Activated CD4-positive, alpha-beta T cell treated with anti-CD3 and anti-CD28 coated beads, Interleukin-10, Interleukin-2, amounts not matched to agents 100 ng/mL and 50 ng/mL, durations not matched to agents 16 hours and 8 hours (primary cell): Measurements from ENCODE around the gene LMO4.
A peak's percentile ranks its signal among the peaks of the same experiment; 100 is the strongest.

Source experiments
- DNase-seq: peaks from one replicate; pipeline ENCODE4 v3.0.0-alpha.2; 2020

LMO4 gene

DNA sequence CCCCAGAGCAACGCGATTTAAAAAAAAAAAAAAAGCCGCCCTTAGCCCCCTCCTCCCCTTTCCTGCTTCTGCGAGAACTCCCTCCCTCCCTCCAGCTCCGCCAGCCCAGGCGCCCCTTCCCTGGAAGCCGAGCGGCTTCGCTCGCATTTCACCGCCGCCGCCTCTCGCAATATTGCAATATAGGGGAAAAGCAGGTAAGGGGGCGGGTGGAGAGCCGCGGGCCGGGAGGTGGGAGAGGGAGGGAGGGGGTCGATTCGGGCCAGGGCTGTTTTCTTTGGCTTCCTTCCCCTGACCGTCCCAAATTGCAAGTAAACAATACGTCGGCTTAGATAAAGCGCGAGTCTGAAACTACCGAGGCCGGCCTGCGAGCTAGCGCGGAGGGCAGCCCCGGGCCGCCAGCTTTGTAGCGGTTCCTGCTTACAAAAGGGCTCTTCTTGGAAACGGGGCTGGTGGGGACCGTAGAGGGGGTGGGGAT is 408 bp downstream of the LMO4 start:
- peak; percentile 53 for DNase-seq

DNA sequence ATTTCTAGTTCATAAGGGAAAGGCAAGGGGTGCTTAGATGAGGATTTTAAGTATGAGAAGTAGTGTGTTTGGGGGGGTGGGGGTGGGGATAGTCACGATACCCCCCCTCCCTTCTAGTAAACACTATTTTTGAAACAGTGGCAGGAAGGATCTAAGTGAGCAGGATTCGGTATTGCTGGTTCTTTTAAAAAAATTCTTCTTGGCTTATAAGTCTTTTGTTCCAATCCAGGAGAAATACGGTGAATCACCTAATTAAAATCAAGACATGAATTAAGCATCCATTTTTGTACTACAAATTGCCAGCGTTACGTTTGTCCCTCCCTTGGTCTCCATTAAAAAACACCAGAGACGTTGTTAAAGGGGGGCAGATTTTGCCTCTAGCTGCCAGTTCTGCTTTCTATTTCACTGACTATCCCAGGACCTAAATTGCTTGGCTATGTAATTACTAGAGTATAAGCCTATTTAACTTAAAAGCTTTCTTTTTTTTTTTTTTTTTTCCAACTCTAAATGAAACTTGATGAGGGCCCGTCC is 911 bp downstream of the LMO4 start:
- peak; percentile 35 for DNase-seq

DNA sequence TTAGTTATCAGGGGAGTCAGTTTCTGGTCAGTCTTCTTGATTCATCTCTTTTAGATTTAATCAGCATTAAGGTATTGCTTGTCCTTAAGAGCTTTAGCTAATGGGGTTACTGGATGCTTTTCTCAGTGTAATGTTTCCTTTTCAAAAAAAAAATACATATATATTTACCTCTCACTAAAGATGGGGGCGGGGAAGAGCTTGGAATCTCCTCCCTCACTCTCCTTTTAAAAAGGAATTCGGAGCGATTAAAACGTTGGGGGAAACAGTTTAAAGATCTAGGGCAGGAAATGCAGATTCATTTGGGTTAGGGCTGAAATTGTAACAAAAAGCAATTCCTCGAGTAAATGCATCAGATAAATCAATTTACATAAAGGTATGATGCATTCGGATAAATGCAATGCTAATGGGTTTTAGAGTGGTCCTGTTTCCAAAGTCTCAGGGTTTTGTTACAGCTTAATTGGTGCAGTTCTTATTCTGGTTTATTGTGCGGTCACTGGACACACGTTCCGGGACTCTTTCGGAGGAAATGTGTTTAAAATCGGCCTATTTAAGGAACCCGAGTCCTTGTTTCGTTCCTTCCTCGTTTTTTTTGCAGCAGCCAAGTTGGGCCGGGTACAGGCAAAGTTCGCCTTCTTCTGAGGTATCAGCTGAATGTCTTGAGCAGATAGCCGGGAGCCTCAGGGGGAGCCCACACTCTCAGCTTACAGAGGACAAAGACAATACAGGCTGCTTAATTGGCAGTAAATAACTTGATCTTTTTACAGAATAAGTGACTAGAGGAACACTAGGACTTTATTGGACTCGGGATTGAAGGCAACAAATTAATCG is 1.6 kb downstream of the LMO4 start:
- peak; percentile 23 for DNase-seq

DNA sequence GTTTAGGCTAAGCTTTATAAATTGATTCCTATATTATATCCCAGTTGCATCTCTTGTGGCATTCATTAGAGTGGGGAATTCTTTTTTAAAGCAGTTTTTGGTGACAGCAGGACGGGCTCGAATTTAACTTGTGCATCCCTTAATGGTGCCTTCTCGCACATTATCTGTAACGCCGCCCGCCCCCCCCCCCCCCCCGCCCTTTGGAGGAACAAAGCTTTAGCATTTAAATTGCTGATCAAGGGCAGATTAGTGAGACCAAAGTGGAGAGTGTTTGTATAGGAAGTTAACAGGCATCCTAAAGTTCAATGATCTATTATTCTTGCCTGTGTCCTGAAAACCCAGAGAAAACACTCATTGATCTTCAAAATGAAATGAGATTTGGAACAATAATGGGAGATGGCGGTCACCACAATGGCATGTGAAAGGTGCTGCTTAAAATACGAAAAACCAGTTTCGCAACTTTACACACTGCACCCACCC is 2.2 kb downstream of the LMO4 start:
- no peak for DNase-seq

DNA sequence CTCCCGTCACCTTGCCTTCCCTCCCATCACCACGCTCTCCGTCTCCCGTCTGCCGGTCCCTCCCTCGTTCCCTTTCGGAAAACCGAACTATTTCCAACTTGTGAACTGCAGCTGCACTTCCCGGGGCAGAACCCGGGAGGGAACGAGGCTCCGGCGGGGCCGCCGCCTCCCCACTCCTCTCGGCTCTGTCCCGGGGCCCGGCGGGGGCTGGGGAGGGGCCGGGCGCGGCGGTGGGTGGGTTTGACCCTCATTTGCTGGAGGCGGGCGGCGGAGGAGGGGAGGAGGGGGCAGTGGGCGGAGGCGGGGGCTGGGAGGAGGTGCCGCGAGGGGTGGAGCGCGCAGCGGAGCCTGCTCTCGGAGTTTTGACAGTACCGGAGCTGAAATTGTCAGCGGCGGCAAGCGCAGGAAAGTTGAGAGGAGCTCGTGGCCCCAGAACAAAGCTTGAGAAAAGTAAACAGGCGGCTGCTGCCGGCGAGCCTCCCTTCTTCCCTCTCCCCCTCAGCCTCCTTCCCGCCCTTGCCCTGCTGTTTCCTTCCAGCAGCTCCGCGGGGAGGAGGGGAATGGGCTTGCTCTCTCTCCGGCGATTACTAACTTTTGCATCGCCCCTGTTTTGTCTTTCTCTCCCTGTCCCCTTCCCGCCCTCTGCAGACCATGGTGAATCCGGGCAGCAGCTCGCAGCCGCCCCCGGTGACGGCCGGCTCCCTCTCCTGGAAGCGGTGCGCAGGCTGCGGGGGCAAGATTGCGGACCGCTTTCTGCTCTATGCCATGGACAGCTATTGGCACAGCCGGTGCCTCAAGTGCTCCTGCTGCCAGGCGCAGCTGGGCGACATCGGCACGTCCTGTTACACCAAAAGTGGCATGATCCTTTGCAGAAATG is 2.9 kb downstream of the LMO4 start:
- DNase-seq, result peak; percentile 81

DNA sequence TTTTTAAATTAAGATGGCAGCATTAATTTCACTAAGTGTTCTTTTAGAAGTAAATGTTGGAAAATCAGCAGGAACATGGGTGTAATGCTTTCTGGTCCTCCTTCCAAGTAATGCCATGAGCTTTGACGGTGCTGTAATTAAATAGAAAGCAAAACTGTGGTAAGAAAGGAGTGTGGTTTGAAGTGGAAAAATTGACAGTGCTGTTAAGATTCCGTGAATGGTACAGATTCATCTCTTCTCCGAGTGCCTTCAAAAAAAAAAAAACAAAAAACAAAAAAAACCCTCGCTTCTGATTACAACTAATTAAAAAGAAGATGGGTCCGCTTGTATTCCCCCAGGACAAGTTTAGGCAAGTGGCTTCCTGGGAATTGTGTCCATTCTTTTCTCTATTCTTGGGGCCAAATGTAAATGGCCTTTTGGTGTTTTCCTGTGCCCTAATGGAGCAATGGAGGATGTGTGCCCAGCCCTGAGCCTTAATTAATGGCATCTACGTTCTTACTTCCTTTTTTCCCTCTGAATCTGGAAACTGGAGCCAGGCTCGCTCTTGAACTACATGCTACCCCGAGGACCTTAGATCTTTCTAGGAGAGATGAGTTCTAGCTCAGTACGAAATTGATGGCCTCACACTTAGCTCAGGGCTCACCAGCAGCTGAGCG is 5.1 kb downstream of the LMO4 start:
- peak; percentile 72 for DNase-seq

DNA sequence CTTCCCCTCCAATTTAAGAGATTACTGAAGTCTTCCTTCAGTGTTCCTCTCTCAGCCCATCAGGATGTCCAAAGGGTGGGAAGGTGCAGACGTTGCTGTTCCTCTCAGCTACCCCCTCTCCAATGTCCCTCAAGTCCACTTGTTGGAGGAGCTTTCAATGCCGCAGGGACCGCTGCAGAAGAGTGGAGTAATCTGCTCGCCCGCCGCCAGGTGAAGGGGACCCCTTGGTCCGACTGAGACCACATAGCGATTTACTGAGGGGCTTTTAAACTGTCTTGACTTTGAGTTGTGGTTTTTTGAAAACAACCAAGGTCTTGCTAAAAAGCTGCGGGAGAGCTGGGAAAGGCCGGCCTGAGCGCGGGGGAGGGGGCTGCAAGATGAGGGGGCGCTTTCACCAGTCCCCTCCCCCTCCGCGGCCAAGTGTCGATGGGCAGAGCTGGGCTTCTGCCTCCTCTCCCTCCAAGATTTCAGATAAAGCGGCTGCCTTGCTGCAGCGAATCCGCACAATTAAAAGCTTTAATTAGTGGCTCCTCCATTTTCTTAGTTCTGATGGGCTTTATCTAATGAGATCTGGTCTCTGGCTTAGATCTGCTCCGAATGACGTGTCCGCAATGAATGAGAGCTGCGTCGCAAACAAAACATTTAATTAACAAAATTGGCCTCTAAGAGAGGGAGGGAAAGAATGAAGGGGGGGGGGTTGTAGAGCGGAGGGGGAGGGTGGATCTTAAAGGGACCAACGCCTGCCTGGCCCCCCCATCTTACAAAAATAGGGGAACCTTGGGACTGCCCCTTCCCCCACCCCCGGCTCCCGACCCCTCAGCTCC is 5.9 kb downstream of the LMO4 start:
- DNase-seq, result peak; percentile 50

DNA sequence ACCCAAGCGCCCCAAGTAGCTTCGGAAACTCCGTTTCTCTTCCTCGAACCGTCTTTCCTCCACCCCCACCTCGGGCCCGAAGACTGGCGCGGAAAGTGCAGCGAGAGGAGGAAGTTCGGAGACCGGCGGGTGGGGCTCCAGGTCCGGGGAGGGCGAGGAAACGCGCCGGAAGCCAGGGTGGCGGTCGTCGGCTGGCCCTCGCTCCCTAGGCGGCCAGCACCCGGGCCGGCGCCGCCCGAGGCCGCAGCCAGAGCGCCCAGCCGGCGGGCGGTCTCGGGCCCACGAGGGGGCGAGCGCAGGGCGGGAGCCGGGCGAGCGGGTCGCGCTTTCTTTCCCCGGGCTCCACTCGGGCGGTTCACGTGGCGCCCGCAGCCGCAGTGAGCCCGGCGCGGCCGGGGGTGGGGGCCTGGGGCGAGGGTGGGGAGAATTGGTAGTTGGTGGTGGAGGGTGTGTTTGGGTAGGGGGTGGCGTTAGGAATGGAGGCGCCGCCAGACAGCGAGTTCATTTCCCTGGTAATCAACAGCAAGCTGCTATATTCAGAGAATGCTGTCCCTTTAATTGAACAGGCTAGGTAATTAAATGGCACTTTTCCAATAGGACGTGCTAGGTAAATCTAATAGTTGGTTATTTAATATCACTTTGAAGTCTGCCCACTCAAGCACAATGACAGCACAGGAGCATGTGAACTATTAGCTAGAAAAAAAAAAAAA is 6.7 kb downstream of the LMO4 start:
- peak; percentile 77 for DNase-seq

DNA sequence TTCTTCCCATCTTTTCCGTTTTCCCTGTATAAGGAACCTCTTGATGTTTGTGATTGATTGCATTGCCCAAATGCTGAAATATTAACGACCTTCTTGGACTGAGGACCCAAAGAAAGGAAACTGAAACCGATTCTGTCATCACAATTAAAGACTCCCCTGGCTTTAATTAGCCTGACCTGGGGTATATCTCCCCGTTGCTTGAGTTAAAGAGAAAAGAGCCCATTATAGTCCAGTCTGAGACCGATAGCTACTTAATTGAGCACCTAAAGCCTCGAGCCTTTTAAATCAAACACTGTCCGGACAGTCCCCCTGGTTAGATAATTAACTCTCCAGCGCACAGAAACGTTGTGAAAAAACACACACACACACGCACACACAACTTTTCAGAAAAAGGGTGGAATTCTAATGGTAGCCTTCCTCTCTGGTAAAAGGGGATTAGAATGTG is 8.0 kb downstream of the LMO4 start:
- no peak for DNase-seq

DNA sequence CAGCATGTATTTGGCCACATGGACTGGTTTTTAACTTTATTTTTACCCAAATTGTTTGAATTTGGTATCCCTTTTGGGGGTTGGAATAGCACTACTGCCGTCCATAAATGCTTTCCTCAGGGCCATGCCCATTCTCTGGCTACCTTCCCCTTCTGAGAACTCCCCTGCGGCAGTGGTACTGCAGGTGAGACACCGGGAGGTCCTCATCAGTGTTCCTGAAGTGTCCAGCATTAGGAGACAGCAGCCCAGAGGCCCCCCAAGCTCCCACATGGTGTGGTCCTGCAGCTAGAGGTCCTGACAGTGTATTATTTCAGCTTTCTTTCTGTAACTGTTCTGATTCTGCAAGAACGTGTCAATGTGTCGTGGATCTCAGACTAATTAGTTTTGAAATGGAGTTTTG is 8.9 kb downstream of the LMO4 start:
- DNase-seq, result no peak

DNA sequence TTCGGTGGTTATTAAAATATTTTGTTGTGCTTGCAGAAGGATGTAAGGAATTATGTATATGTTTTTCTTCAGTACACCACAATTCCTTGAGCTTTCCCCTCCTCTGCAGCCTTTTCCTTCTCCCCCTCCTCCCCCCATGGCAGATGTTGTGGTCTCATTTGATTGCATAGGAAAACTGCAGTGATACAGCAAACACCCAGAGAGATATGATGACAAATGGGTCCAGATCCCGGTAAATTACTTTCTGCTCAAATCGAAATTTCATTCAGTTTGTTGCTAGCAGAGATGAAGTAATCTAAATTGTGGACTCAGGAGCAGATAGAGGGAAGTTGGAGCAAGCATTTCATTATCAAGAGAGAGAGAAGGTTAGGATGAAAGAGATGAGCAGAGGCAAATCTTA is 9.9 kb downstream of the LMO4 start:
- DNase-seq, result no peak

DNA sequence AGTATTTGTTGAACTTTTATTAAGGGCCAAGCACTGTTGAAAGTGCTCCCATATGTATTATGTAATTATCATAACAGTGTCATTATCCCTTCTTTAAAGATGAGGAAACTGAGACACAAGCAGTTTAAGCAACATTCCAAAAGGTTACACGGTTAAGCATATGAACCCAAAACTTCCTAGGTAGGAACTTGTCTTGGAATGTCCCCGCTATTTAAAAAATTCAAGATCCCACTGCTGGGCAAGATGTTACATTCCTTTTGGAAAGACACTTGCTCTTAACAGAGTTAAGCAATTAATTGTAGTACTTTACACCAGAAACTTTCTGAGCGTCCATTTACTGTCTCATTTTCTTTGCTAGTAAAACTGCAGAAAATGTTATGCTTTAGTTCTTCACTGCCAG is 15.6 kb downstream of the LMO4 start:
- DNase-seq, result no peak

DNA sequence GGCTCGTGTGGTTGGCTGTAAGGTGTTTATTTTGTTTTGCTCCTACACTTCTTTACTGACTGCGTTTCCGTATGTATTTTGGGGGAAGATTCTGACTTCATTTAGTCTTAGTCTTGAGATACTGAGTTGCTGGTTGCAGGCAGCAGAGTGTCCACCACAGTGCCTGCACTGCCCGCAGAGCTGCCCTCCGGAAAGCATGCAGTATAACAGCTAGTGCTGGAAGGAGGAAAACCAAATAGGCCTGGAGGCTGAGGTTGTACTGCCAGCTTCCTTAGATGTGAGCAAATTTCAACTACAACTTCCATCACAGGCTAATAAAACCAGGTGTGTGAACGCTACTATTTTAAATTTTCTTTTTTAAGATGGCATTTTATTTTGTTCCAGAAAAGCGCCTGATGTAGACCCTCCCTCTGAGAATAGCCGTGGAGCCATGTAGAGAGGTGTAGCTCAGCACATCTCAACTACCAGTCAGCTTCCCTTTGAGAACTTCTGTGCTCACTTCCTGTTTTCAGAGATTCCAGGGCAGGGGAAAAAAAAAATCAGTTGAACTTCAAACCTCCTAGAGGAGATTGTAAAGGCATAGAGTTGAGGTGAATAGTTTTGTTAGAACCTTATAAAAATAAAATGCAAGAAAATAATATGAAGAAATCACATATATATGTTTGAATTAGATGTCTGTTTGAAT is 17.6 kb downstream of the LMO4 start:
- DNase-seq, result no peak

DNA sequence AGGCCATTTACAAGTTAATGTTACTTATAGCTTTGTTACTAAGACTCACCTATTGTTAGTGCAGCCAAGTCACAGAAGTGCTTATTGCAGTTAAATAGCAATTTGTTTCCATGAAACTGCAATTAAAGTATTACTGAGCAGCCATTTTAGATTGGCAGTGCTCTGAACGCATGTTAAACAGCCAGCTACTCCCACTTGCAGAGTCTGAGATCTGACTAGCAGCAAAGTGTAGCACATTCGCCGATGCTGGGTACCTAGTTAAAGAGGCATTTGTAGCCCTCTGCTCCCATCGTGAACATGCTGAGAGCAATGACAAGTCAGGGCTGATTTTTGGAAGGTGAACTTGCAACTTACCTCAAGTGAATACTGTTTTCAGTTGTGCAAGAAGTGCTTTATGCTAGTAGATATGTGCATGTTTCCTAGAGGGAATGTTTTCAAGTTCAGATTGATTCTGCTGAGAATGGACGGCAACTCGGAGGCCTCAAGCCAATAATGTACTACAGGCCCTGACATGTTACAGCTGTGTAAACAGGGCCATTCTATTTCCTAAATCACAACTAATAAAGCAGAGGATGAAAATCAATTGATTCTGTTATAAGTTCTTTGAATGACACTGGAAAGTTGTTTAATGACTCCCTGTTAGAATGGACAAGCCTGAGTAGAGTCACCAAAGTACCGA is 19.8 kb downstream of the LMO4 start:
- no peak for DNase-seq

DNA sequence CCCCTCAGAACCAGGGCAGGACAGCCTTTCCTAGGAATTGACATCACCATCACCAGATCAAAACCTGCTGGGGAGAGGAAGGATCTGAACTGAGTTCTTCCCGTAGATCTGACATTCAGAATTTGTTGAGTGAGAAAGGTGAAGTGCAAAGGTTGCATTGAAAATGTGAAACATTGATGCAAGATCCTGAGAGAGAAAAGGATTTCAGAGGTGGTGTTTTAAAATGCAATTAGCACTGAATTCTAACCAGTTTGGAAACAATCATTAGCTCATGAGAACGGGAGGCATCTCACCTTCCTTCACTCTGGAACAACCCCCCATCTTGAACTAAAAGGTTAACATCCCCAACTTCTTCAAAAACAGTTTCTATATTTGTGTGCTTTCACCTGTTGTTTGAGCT is 20.4 kb downstream of the LMO4 start:
- no peak for DNase-seq

DNA sequence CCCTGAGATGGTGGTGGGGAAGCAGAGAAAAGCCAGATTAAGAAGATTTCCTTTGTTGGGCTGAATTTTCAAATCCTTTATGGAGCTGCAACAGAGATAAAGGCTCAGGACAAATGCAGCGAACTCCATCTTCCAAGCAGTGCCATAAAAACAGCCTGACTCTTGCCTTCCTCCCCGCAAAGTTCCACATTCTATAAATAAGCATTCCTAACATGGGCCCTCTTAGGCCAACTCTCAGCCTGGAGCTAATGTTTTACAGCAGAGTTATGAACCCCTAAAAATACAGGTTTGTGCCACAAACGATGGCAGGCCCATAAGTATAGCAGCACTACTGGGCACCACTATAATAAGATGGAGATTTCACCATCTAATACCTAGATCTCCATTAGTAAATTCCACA is 27.2 kb downstream of the LMO4 start:
- DNase-seq, result no peak

DNA sequence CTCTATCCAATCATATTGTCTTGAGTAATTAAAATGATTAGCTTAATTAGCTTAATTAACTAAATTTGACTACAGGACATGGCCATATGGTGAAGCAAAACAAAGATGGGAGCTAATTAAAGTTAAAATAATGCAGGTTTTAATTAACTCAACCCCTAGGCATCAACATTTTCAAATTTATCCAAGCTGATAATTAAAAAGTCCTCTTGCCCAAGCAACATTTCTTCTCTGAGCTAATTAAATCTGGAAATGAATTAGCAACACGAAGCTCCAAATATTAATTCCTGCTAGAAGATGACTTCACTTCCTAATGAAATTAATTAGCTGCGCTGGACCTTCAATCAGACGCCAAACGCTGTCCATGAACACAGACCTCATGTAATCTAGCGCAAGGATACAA is 27.9 kb downstream of the LMO4 start:
- DNase-seq, result no peak

DNA sequence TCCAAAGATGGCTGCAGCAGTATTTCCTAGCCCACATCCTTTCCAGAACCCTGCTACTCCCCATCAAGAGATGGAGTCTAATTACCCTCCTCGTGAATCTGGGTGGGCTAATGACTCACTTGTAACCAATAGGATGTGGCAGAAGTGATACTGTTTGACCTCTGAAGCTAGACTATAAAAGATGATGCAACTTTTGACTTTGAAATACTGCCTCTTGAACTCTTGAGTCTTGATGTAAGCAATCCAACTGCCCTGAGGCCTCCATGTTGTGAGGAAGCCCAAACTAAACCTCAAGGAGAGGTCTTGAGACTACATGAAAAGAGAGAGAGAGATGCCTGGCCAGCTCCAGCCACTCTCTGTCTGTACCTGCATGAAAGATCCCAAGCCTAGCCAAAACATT is 29.5 kb downstream of the LMO4 start:
- no peak for DNase-seq

DNA sequence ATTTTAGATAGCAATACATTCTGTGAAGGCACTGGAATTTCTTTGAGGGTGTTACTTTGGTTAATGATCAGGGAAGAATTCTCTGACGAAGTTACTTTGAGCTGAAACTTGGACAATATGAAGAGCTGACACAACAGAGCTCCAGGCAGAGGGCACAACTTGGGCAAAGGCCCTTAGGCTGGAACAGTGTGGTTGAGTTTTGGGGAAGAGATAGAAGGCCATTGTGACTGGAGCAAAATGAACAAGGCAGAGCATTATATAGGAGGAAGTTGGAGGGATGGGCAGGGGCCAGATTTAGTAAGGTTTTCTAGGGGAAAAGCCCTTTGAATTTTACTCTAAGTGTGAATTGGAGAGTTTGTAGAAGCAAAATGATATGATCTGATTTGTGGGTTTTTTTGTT is 30.9 kb downstream of the LMO4 start:
- DNase-seq, result no peak
